Kidney epithelial cell (primary cell): ENCODE data around the gene PPA2. TPM values are rescaled to one million over a fixed set of nuclear protein-coding genes. Genes with fewer than 3 reads are reported as not detected.

Experiments used
- DNase-seq: peaks from one replicate; pipeline ENCODE4 v3.0.0-alpha.2; 2010; ENCODE audit warnings: low read depth
- H3K27me3 ChIP-seq: 2 replicates; pipeline ENCODE4 v1.6.0; 2011; ENCODE audit warnings: low read length; ENCODE audit not compliant: control insufficient read depth, insufficient read depth
- H3K36me3 ChIP-seq: 2 replicates; pipeline ENCODE4 v1.5.1; 2011; ENCODE audit warnings: low read length; ENCODE audit not compliant: control insufficient read depth, insufficient read depth
- H3K4me3 ChIP-seq: 2 replicates; pipeline ENCODE4 v1.5.1; 2011; ENCODE audit warnings: low read depth, mild to moderate bottlenecking, control low read depth, low read length
- total RNA-seq: library from RNA; depleted of rRNA; stranded (reverse); fragments of >200 nt; gene quantifications from 2 replicates; pipeline ENCODE4 v1.2.3, GENCODE V29; 2015
- TF ChIP-seq, protein P1 (sequence below): IDR thresholded peaks from 2 replicates; pipeline ENCODE4 v1.5.1; 2011; ENCODE audit warnings: mild to moderate bottlenecking, moderate library complexity, low read length, control low read depth, inconsistent platforms; ENCODE audit not compliant: insufficient read depth, poor library complexity, severe bottlenecking

The PPA2 gene
- total RNA-seq, 1 donor from 2014 or later, result 96.3 TPM

DNA sequence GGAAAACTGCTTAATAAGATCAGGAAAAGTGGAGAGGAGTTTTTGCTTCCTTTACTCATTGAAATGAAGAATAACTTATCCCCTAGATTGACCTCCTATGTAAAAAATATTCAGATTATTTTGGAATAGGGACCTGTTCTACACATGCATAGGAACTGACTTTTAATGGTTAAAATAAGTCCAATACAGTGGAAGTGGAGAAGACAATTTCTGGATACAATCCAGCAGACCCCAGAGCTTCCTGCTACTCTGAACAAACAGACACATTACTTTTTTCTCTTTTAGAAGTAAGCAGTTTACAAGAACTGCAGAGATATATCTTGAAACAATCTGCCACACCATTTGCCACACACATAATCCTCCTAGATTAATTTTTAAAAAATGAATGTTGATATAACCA is 129.7 kb downstream of the PPA2 start:
- DNase-seq, result no peak
- no peaks in the 10 kb centered on the region for H3K36me3 ChIP-seq
- no peaks in the 10 kb centered on the region for H3K27me3 ChIP-seq
- TF ChIP-seq, protein P1, sequence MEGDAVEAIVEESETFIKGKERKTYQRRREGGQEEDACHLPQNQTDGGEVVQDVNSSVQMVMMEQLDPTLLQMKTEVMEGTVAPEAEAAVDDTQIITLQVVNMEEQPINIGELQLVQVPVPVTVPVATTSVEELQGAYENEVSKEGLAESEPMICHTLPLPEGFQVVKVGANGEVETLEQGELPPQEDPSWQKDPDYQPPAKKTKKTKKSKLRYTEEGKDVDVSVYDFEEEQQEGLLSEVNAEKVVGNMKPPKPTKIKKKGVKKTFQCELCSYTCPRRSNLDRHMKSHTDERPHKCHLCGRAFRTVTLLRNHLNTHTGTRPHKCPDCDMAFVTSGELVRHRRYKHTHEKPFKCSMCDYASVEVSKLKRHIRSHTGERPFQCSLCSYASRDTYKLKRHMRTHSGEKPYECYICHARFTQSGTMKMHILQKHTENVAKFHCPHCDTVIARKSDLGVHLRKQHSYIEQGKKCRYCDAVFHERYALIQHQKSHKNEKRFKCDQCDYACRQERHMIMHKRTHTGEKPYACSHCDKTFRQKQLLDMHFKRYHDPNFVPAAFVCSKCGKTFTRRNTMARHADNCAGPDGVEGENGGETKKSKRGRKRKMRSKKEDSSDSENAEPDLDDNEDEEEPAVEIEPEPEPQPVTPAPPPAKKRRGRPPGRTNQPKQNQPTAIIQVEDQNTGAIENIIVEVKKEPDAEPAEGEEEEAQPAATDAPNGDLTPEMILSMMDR, result no peak
- no peak overlapping the region for H3K4me3 ChIP-seq

DNA sequence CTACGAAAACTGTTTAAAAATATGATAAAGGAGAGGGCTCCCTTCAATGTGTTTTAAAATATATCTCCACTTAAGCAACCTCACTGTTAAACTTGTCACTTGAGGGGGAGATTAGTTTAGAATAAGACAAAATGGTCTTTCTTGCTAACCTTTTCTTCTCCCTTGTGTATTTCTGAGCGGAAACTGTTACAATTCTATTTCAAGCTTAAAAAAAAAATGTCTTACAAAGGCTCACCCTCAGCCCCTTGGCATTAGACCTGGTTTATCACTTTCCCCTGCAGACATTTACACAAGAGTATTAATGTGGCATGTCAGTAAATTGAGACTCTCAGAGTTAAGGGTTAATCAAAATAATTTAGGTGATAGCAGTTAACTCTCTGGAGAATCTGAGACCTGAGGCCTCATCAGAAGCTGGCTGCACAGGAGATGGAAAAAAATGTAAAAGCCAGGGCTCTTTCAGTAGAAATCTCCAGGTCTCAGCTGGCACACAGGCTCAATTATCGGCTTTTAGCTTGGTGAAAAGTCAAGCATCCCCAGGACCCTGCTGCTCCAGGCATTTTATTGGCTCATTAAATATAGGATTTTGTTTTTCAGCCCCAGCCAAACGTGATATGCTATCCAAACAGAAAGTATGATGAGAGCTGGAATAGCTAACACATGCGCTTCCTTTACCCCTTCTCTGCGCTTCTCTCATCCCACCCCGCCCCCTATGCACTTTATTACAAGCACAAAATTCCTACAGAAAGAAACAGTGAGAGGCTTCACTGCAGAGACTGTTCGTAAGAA is 130.5 kb downstream of the PPA2 start:
- TF ChIP-seq, protein P1, result no peak
- DNase-seq, result no peak
- H3K27me3 ChIP-seq, result no peaks in the 10 kb centered on the region

DNA sequence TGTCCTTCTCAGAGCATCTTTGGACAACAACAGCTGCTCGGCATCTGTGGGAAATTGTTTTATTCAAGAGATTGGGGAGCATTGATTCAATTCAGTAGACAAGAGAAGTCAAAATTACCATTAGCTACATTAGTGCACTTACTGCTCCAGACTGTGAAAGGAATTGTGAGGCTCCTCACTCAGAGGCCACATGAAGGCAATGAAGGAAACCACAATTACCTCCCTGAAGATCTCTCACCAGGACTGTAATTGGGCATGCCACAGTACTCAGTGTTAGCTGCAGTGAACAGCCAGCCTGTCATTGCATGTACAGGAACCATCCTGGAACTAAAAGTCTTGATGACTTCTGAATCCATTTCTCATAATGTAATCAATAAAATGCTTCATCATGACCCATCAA is 144.8 kb downstream of the PPA2 start:
- TF ChIP-seq, protein P1, result no peak
- no peaks in the 10 kb centered on the region for H3K27me3 ChIP-seq
- no peak for DNase-seq

More for the DNA sequence above, 130.5 kb downstream of the PPA2 start:
- H3K36me3 ChIP-seq, result no peaks in the 10 kb centered on the region
- no peak overlapping the region for H3K4me3 ChIP-seq

DNA sequence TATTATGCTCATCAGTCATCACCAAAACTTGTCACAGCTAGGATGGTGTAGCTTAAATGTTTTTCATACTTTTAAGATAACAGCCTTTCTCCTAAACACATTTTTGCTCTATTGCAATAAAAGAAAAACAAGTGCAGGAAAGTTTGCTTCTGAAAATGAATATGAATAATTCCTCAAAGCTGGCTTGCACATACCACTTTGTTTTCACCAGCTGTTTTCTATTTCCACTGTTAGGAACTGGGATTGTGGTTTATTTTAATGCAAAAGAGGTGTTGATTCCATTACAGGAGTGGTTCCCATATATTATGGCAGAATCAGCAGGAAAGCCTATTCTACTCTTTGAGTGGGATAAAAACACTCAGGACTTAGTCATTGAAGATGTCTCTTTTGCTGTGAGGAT is 145.9 kb downstream of the PPA2 start:
- no peak overlapping the region for H3K4me3 ChIP-seq
- no peak for DNase-seq
- no peaks in the 10 kb centered on the region for H3K27me3 ChIP-seq
- no peaks in the 10 kb centered on the region for H3K36me3 ChIP-seq
- TF ChIP-seq, protein P1, result no peak

More for the DNA sequence above, 144.8 kb downstream of the PPA2 start:
- H3K4me3 ChIP-seq, result no peak overlapping the region
- H3K36me3 ChIP-seq, result no peaks in the 10 kb centered on the region

DNA sequence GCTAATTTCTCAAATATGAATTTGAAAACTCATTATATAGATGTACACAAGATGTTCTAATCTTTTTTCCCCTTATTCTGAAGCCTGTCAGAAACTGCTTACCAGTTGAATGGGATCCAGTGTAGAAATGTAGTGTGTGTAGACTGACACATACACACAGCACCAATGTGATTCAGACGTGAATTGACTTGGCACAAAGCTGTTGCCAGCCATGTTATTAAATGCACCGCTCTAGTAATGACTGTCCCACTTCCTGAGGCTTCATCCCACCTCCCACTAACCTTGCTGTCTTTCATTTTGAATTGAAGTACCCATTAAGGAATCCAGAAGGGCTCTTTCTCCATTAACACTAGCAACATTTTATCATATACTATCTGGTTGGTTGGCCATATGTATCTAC is 146.6 kb downstream of the PPA2 start:
- Histone ChIP-seq H3K4me3 (no peak overlapping the region), H3K27me3 (no peaks in the 10 kb centered on the region), H3K36me3 (no peaks in the 10 kb centered on the region)
- DNase-seq, result no peak
- TF ChIP-seq, protein P1, result no peak

Other genes with a start within 250 kb of the PPA2 start
- 0.42 and 0.75 TPM in 2 replicates for gene ARHGEF38, start 78.6 kb upstream of the PPA2 start, total RNA-seq
- 25.3 and 30.7 TPM in 2 replicates for gene INTS12, start 234.6 kb upstream of the PPA2 start, total RNA-seq
- gene GSTCD, start 234.7 kb upstream of the PPA2 start, total RNA-seq, result 17.9 and 18.5 TPM in 2 replicates